ENCODE data around the gene SNX7. TPM values are rescaled to one million over a fixed set of nuclear protein-coding genes. Genes with fewer than 3 reads are reported as not detected.

SNX7 gene
- total and polyA plus RNA-seq, 2 donors (not counting 1 experiment from before 2014, with no cell fraction given) = not detected

DNA sequence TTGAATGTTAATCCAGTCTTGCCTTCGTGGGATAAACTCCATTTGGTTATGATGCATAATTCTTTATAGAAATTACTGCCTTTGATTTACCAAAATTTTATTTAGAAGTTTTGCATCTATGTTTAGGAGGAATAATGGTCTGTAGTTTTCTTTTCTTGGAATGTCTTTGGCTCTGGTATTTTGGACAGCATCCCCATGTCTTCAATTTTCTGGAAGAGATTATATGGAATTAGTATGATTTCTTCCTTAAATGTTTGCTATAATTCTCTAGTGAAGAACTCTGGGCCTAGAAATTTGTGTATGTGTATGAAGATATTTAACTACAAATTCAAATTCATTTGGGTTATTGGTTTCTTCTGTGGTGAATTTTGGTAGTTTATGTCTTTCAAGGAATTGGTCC lies 92.7 kb downstream of the SNX7 start:
- Histone ChIP-seq H4K20me1 (ENCODE audit: control insufficient read depth, insufficient read depth, low read length, poor library complexity, severe bottlenecking) (no peaks in the 10 kb centered on the region), H3K27ac (ENCODE audit: low read length in 2 of 2) (no peak overlapping the region), H3K4me3 (ENCODE audit: control extremely low read depth in 1 of 5, extremely low read depth in 1 of 5, insufficient read depth in 1 of 5, low read depth in 2 of 5, low read length in 4 of 5) (no peak overlapping the region), H2AFZ (ENCODE audit: insufficient read depth, low read depth, low read length, poor library complexity, severe bottlenecking) (no peak overlapping the region), H3K27me3 (replicated peaks in 1 of 4; ENCODE audit: control extremely low read depth in 1 of 4, control insufficient read depth in 3 of 4, insufficient read depth in 4 of 4, low read length in 3 of 4) (no peaks in the 10 kb centered on the region), H3K36me3 (replicated peaks in 1 of 2; ENCODE audit: control extremely low read depth in 1 of 2, control insufficient read depth in 1 of 2, extremely low read depth in 1 of 2, insufficient read depth in 2 of 2, low read length in 1 of 2) (no peaks in the 10 kb centered on the region), H3K4me1 (ENCODE audit: control insufficient read depth in 2 of 2, insufficient read depth in 2 of 2, low read length in 2 of 2) (no peaks in the 10 kb centered on the region), H3K9me3 (ENCODE audit: control extremely low read depth in 1 of 3, control insufficient read depth in 2 of 3, insufficient read depth in 1 of 3, low read length in 2 of 3) (no peaks in the 10 kb centered on the region), H3K4me2 (replicated peaks; ENCODE audit: low read depth, low read length, poor library complexity, severe bottlenecking) (no peak overlapping the region), H3K9ac (ENCODE audit: low read length) (no peak overlapping the region), H3K79me2 (ENCODE audit: control insufficient read depth, insufficient read depth, low read length) (no peaks in the 10 kb centered on the region)
- H3K4me1 Mint-ChIP-seq = no peaks in the 10 kb centered on the region
- TF ChIP-seq, protein P1, sequence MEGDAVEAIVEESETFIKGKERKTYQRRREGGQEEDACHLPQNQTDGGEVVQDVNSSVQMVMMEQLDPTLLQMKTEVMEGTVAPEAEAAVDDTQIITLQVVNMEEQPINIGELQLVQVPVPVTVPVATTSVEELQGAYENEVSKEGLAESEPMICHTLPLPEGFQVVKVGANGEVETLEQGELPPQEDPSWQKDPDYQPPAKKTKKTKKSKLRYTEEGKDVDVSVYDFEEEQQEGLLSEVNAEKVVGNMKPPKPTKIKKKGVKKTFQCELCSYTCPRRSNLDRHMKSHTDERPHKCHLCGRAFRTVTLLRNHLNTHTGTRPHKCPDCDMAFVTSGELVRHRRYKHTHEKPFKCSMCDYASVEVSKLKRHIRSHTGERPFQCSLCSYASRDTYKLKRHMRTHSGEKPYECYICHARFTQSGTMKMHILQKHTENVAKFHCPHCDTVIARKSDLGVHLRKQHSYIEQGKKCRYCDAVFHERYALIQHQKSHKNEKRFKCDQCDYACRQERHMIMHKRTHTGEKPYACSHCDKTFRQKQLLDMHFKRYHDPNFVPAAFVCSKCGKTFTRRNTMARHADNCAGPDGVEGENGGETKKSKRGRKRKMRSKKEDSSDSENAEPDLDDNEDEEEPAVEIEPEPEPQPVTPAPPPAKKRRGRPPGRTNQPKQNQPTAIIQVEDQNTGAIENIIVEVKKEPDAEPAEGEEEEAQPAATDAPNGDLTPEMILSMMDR (IDR thresholded peaks at IDR 0.05) = no peak
- no peak for TF ChIP-seq EZH2 (IDR thresholded peaks at IDR 0.05; ENCODE audit: borderline replicate concordance, insufficient read depth, low read depth, low read length, poor library complexity, severe bottlenecking)
- H3K27me3 Mint-ChIP-seq = no peaks in the 10 kb centered on the region
- ChIA-PET POLR2A (no interaction called here), CTCF (no interaction called here)
- intact Hi-C loops (cut with micrococcal nuclease) = no loop called here
- H3K4me3 Mint-ChIP-seq = no peak overlapping the region
- no CpG with 5 or more reads among the region's 1 CpG for WGBS (ENCODE audit: insufficient coverage)
- H3K9me3 Mint-ChIP-seq (ENCODE audit: insufficient read depth) = no peaks in the 10 kb centered on the region
- DNase-seq = no peak
- H3K27ac Mint-ChIP-seq = no peak overlapping the region
- ATAC-seq (ENCODE audit: low read depth) = no peak

DNA sequence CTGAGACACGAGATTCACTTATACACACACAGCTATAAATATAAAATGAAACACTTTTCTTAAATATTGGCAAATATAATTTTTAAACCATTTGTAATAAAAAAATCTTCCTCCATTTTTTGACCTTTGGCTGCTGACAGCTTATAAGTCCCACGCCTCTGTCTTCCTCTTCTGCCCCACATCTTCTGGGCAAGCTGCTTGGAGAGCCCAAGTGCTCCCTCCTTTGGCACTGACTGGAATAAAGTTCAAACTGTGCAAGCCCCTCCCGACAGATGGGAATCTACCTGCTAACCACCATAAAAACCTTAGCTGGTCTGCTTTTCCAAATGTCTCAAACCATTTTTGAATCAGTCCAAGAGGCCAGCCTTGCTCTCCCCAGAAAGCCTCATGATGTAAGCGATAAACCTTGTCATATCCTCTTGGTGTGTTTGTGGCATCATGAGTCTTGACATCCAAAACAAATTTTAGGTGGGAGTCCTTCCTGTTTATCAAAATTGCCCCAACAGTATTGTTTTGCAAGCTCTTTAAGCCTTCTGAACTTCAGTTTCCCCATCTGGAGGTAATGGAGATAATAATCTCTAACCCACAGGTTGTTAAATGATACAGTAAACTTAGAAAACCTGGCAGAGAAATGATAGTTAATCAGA lies 99.8 kb downstream of the SNX7 start:
- peaks cover 3% of the 10 kb centered on the region for H3K27me3 Mint-ChIP-seq
- POLR2A ChIA-PET = no interaction called here

More for the DNA sequence above, 99.8 kb downstream of the SNX7 start:
- H3K36me3 ChIP-seq (replicated peaks in 1 of 2; ENCODE audit: control extremely low read depth in 1 of 2, control insufficient read depth in 1 of 2, extremely low read depth in 1 of 2, insufficient read depth in 2 of 2, low read length in 1 of 2) = no peaks in the 10 kb centered on the region
- no peak overlapping the region for H3K4me2 ChIP-seq (replicated peaks; ENCODE audit: low read depth, low read length, poor library complexity, severe bottlenecking)
- Mint-ChIP-seq H3K9me3 (ENCODE audit: insufficient read depth) (no peaks in the 10 kb centered on the region), H3K4me3 (no peak overlapping the region), H3K27ac (no peak overlapping the region), H3K4me1 (peaks cover 5% of the 10 kb centered on the region)
- H3K27me3 ChIP-seq (replicated peaks in 1 of 4; ENCODE audit: control extremely low read depth in 1 of 4, control insufficient read depth in 3 of 4, insufficient read depth in 4 of 4, low read length in 3 of 4) = no peaks in the 10 kb centered on the region
- no peak overlapping the region for H3K27ac ChIP-seq (ENCODE audit: low read length in 2 of 2)
- no peaks in the 10 kb centered on the region for H3K9me3 ChIP-seq (ENCODE audit: control extremely low read depth in 1 of 3, control insufficient read depth in 2 of 3, insufficient read depth in 1 of 3, low read length in 2 of 3)
- CTCF ChIA-PET = interaction anchor here (0.6 kb wide), 1 partner anchor 63 kb away, joined by 6 read pairs; no protein-coding TSS in a partner anchor
- ATAC-seq (ENCODE audit: low read depth) (no peak), DNase-seq (no peak)
- H4K20me1 ChIP-seq (ENCODE audit: control insufficient read depth, insufficient read depth, low read length, poor library complexity, severe bottlenecking) = no peaks in the 10 kb centered on the region
- H3K9ac ChIP-seq (ENCODE audit: low read length) = no peak overlapping the region
- peaks cover 5 to 6% of the 10 kb centered on the region in 2 donors for H3K4me1 ChIP-seq (ENCODE audit: control insufficient read depth in 2 of 2, insufficient read depth in 2 of 2, low read length in 2 of 2)
- no peaks in the 10 kb centered on the region for H3K79me2 ChIP-seq (ENCODE audit: control insufficient read depth, insufficient read depth, low read length)
- 77% methylated on average over 2 of the region's 4 CpGs for WGBS (ENCODE audit: insufficient coverage)
- TF ChIP-seq, protein P1 (IDR thresholded peaks at IDR 0.05) = no peak
- TF ChIP-seq EZH2 (IDR thresholded peaks at IDR 0.05; ENCODE audit: borderline replicate concordance, insufficient read depth, low read depth, low read length, poor library complexity, severe bottlenecking) = no peak
- no peak overlapping the region for H3K4me3 ChIP-seq (ENCODE audit: control extremely low read depth in 1 of 5, extremely low read depth in 1 of 5, insufficient read depth in 1 of 5, low read depth in 2 of 5, low read length in 4 of 5)
- H2AFZ ChIP-seq (ENCODE audit: insufficient read depth, low read depth, low read length, poor library complexity, severe bottlenecking) = no peak overlapping the region
- intact Hi-C loops (cut with micrococcal nuclease) = no loop called here
